ENCODE results near the gene KCNK15.

Gene KCNK15

GRCh38 chr20:44715499-44716308, 30.0 kb upstream of the KCNK15 start:
- DNase-seq: no peak

DNA sequence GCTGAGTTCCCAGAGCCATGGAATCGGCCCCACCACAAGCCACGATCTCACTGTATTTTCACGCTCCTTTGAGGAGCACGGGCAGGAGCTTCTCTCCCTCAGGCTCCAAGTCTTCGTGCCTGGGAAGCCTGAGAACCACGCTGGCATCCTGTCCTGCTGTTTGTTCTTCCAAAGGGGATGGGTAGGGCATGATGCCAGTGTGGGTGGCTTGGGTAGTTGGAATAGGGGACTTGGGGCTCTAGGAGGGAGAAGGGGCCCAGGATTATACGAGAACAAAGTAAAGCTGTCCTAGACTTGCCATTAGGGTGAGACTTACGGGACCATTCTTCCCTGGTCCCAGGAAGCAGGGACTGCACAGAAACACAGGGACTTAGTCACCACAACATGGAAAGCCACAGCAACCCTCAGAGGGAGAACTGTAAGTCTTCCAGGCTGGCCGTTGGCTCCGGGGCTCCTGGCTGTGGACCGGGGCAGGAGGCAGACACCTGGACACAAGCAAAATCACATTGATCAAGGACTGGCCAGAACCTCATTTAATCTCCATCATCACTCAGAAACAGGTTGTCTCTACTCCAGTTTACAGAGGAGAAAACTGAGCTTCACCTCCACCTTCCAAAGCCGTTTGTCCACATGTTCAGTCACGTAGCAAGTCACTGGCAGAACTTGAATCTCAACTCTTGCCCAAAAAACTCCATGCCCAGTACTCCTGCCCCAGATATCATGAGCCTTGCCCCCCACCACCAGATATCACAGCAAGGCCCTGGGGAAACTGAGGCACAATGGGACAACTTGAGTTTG, 29.2 kb upstream of the KCNK15 start:
- DNase-seq: no peak

- no peak for DNase-seq
Measured at GRCh38 chr20:44717986-44718385, 27.7 kb upstream of the KCNK15 start.

- DNase-seq: no peak
Measured at GRCh38 chr20:44719841-44720240, 25.8 kb upstream of the KCNK15 start.

DNA sequence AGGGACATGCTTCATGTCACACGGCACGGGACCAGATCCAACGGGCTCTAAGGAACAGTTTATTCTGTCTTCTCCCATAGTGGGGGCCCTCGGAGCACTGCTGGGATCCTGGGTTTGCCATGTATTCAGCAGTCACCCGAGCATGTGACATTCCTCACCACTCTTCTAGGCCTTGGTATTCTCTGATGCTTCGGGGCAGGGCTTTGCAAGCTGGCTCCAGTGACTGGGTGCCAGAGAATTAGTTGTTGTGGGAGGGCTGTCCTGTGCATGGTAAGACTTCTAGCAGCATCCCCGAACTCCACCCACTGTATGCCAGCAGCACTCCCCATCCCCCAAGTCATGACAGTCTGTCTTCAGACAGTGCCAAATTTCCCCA, 25.1 kb upstream of the KCNK15 start:
- no peak for DNase-seq

- DNase-seq: no peak
Measured at GRCh38 chr20:44720997-44721784, 24.5 kb upstream of the KCNK15 start.

- DNase-seq: no peak
Measured at GRCh38 chr20:44721785-44722054, 23.9 kb upstream of the KCNK15 start.

GRCh38 chr20:44722990-44723389, 22.7 kb upstream of the KCNK15 start:
- DNase-seq: no peak

DNA sequence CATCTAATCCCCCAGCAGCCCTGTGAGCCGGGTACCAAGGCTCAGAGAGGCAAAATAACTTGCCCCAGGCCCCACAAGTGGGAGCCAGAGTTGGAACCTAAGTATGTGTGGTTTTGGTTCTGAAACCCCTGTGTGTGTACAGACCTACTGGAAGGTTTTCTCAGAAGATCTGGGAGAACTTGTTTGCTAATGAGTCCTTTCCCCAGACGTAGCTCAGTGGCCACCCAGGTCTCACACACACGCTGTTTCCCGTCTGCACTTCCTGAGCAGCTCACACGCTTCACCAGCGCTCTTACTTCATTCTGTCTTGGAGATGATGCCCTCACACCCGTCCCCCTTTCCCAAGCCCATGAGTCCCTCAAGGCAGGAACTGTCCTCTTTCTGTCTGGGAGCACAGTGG, 22.3 kb upstream of the KCNK15 start:
- no peak for DNase-seq

GRCh38 chr20:44723798-44724362, 21.8 kb upstream of the KCNK15 start:
- no peak for DNase-seq

GRCh38 chr20:44724423-44725091, 21.1 kb upstream of the KCNK15 start:
- DNase-seq: no peak

- DNase-seq: no peak
Measured at GRCh38 chr20:44725837-44726236, 19.8 kb upstream of the KCNK15 start.

DNA sequence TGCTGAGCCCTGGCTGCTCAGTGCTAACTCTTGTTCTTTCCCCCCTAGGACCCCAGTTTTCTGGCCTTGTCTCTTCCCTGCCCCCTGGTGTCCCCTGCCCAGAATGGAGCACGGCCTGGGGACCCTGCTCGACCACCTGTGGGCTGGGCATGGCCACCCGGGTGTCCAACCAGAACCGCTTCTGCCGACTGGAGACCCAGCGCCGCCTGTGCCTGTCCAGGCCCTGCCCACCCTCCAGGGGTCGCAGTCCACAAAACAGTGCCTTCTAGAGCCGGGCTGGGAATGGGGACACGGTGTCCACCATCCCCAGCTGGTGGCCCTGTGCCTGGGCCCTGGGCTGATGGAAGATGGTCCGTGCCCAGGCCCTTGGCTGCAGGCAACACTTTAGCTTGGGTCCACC, 18.6 kb upstream of the KCNK15 start:
- DNase-seq: no peak

DNA sequence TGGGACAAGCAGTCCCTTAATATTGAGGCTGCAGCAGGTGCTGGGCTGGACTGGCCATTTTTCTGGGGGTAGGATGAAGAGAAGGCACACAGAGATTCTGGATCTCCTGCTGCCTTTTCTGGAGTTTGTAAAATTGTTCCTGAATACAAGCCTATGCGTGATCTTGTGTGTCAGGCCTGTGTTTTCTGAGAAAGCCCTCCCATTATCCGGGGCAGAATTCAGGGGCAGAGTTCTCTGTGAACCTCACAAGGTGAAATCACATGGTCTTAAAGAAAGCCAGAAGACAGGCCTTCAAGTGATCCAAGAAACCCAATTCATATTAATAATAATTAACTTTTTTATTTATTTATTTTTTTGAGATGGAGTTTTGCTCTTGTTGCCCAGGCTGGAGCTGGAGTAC, 18.0 kb upstream of the KCNK15 start:
- no peak for DNase-seq

DNA sequence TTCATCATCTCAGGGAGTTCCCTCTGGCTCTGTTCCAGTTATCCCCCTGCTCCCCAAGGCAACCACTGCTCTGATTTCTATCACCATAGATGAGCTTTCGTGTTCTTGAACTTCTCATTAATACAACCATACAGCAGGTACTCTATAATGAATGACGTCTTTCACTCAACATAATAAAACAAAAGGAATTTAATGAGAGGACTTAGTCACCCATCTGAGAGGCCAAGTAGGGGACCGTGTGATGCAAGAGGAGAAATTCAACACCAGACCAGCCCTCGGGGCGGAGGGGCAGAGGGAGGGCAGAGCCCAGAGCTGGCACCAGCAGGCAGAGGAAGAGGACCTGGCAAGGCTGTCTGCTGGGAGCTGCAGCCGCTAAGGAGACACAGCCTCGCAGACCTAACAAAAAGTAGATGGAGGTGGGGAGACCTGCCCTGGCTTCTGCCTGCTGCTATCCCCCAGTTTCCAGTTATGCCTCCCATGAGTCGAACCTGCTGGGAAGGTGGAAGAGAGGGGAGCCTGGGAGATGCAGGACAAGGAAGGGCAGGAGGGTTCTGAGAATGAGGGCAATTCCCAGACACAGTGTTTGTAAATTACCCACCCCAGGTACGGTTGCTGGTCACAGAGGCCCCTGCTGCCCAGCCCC, 16.7 kb upstream of the KCNK15 start:
- no peak for DNase-seq

DNA sequence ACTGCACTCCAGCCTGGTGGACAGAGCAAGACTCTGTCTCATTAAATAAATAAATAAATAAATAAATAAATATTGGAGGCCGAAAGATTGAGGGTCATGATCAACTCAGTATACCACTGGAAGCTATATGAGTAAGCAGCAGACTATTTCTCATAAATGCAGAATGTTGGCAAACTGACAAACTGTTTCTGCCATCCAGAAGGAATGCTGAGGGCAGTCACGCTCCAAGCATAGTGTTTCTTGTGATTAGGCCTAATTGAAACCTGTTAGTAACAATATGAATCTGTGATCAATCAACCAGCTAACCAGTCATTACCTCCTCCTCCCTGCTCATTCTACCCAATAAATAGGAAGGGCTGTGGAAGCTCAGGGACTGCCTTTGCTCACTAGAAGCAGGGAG, 15.2 kb upstream of the KCNK15 start:
- no peak for DNase-seq

- DNase-seq: no peak
Measured at GRCh38 chr20:44731657-44732056, 14.0 kb upstream of the KCNK15 start.

- DNase-seq: no peak
Measured at GRCh38 chr20:44732327-44732726, 13.3 kb upstream of the KCNK15 start.

GRCh38 chr20:44733341-44734069, 12.2 kb upstream of the KCNK15 start:
- DNase-seq: no peak

DNA sequence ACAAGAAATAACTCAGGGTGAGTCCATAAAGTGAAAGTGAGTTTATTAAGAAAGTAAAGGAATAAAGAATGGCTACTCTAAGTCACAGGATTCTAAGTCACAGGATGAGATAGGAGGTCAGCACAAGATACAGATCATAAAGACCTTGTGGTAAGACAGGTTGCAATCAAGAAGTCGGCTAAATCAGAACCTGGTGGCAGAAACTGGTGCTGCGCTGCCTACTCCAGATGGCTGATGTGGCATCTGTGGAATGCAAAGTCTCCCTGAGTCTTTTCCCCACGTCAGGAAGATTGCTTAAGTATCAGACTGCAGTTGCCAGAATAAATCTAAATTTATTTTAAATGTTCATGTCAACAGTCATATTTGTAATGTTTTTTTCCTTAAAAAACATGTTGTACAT, 10.7 kb upstream of the KCNK15 start:
- DNase-seq: no peak

DNA sequence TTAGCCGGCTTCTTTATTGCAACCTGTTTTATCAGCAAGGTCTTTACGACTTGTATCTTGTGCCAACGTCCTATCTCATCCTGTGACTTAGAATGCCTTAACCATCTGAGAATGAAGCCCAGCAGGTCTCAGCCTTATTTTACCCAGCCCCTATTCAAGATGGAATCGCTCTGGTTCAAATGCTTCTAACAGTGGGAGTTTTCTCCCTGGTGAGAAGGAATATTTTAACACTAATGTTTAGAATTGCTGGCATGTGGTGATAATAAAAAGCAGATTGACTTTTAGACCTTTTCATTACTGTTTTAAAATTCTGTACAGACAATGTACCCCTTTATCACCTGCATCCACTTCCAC, 9.9 kb upstream of the KCNK15 start:
- no peak for DNase-seq
